ENCODE measurements around the gene FARS2.
A peak's percentile ranks its signal among the peaks of the same experiment; 100 is the strongest.

Gene FARS2

GRCh38 chr6:5745081-5745480 is 483.8 kb downstream of the FARS2 start:
- Mint-ChIP-seq H3K4me1 (no peaks in the 10 kb centered on the region), H3K4me3 (no peak overlapping the region), H3K36me3 (ENCODE audit: low read depth) (peaks cover under 1% of the 10 kb centered on the region), H3K27me3 (no peaks in the 10 kb centered on the region), H3K9me3 (no peaks in the 10 kb centered on the region), H3K27ac (no peak overlapping the region)
- DNase-seq, result no peak
- no peak for ATAC-seq

GRCh38 chr6:5746053-5746758 is 484.9 kb downstream of the FARS2 start:
- DNase-seq (no peak), ATAC-seq (no peak)
- Mint-ChIP-seq H3K36me3 (ENCODE audit: low read depth) (peaks cover 4% of the 10 kb centered on the region), H3K9me3 (no peaks in the 10 kb centered on the region), H3K4me3 (no peak overlapping the region), H3K27me3 (no peaks in the 10 kb centered on the region), H3K27ac (no peak overlapping the region), H3K4me1 (no peaks in the 10 kb centered on the region)

- no peaks in the 10 kb centered on the region for H3K27me3 Mint-ChIP-seq
- H3K9me3 Mint-ChIP-seq, result peaks cover 3% of the 10 kb centered on the region
- H3K36me3 Mint-ChIP-seq (ENCODE audit: low read depth), result peaks cover 5% of the 10 kb centered on the region
- no peak for ATAC-seq
- H3K4me3 Mint-ChIP-seq, result no peak overlapping the region
- no peaks in the 10 kb centered on the region for H3K4me1 Mint-ChIP-seq
- DNase-seq, result no peak
- H3K27ac Mint-ChIP-seq, result no peak overlapping the region
These were observed 485.4 kb downstream of the FARS2 start for GRCh38 chr6:5746759-5747130.

- Mint-ChIP-seq H3K9me3 (peaks cover 7% of the 10 kb centered on the region), H3K4me1 (no peaks in the 10 kb centered on the region), H3K4me3 (no peak overlapping the region), H3K27ac (no peak overlapping the region), H3K27me3 (no peaks in the 10 kb centered on the region), H3K36me3 (ENCODE audit: low read depth) (peaks cover 9% of the 10 kb centered on the region)
- no peak for DNase-seq
- no peak for ATAC-seq
These were observed 486.1 kb downstream of the FARS2 start for GRCh38 chr6:5747379-5747778.

- ATAC-seq (no peak), DNase-seq (no peak)
- Mint-ChIP-seq H3K4me3 (no peak overlapping the region), H3K27ac (no peak overlapping the region), H3K9me3 (peaks cover 18% of the 10 kb centered on the region), H3K4me1 (no peaks in the 10 kb centered on the region), H3K36me3 (ENCODE audit: low read depth) (peaks cover 17% of the 10 kb centered on the region), H3K27me3 (no peaks in the 10 kb centered on the region)
These were observed 487.8 kb downstream of the FARS2 start for GRCh38 chr6:5749016-5749650.

GRCh38 chr6:5749651-5750215 is 488.4 kb downstream of the FARS2 start:
- Mint-ChIP-seq H3K4me1 (no peaks in the 10 kb centered on the region), H3K4me3 (no peak overlapping the region), H3K9me3 (peaks cover 24% of the 10 kb centered on the region), H3K27ac (no peak overlapping the region), H3K27me3 (no peaks in the 10 kb centered on the region), H3K36me3 (ENCODE audit: low read depth) (peaks cover 23% of the 10 kb centered on the region)
- DNase-seq, result no peak
- ATAC-seq, result no peak

GRCh38 chr6:5751525-5752390 is 490.4 kb downstream of the FARS2 start:
- peaks cover 38% of the 10 kb centered on the region for H3K36me3 Mint-ChIP-seq (ENCODE audit: low read depth)
- no peak for DNase-seq
- no peaks in the 10 kb centered on the region for H3K4me1 Mint-ChIP-seq
- no peak overlapping the region for H3K4me3 Mint-ChIP-seq
- no peak overlapping the region for H3K27ac Mint-ChIP-seq
- H3K27me3 Mint-ChIP-seq, result no peaks in the 10 kb centered on the region
- ATAC-seq, result no peak
- H3K9me3 Mint-ChIP-seq, result peaks cover 43% of the 10 kb centered on the region

- ATAC-seq (no peak), DNase-seq (no peak)
- H3K36me3 Mint-ChIP-seq (ENCODE audit: low read depth), result peaks cover 38% of the 10 kb centered on the region
- H3K9me3 Mint-ChIP-seq, result peaks cover 43% of the 10 kb centered on the region
- H3K27ac Mint-ChIP-seq, result no peak overlapping the region
- no peak overlapping the region for H3K4me3 Mint-ChIP-seq
- no peaks in the 10 kb centered on the region for H3K4me1 Mint-ChIP-seq
- H3K27me3 Mint-ChIP-seq, result no peaks in the 10 kb centered on the region
These were observed 491.0 kb downstream of the FARS2 start for GRCh38 chr6:5752391-5752680.

- ATAC-seq, result no peak
- peaks cover 38% of the 10 kb centered on the region for H3K36me3 Mint-ChIP-seq (ENCODE audit: low read depth)
These were observed 491.9 kb downstream of the FARS2 start for GRCh38 chr6:5753209-5753608.

GRCh38 chr6:5754904-5755303 is 493.6 kb downstream of the FARS2 start:
- H3K27ac Mint-ChIP-seq, result no peak overlapping the region
- H3K9me3 Mint-ChIP-seq, result peaks cover 43% of the 10 kb centered on the region
- H3K27me3 Mint-ChIP-seq, result no peaks in the 10 kb centered on the region
- ATAC-seq (no peak), DNase-seq (no peak)
- peaks cover 38% of the 10 kb centered on the region for H3K36me3 Mint-ChIP-seq (ENCODE audit: low read depth)
- no peaks in the 10 kb centered on the region for H3K4me1 Mint-ChIP-seq
- no peak overlapping the region for H3K4me3 Mint-ChIP-seq

More at GRCh38 chr6:5753209-5753608, 491.9 kb downstream of the FARS2 start:
- Mint-ChIP-seq H3K4me3 (no peak overlapping the region), H3K4me1 (no peaks in the 10 kb centered on the region), H3K27me3 (no peaks in the 10 kb centered on the region), H3K27ac (no peak overlapping the region), H3K9me3 (peaks cover 43% of the 10 kb centered on the region)
- no peak for DNase-seq

- H3K4me3 Mint-ChIP-seq, result no peak overlapping the region
- H3K27me3 Mint-ChIP-seq, result no peaks in the 10 kb centered on the region
- H3K36me3 Mint-ChIP-seq (ENCODE audit: low read depth), result peaks cover 17% of the 10 kb centered on the region
- peaks cover 21% of the 10 kb centered on the region for H3K9me3 Mint-ChIP-seq
- ATAC-seq, result no peak
- no peak for DNase-seq
- no peak overlapping the region for H3K27ac Mint-ChIP-seq
- peaks cover 2% of the 10 kb centered on the region for H3K4me1 Mint-ChIP-seq
These were observed 498.3 kb downstream of the FARS2 start for GRCh38 chr6:5759571-5759970.

GRCh38 chr6:5761370-5761769 is 500.1 kb downstream of the FARS2 start:
- Mint-ChIP-seq H3K4me3 (no peak overlapping the region), H3K27me3 (no peaks in the 10 kb centered on the region), H3K4me1 (peaks cover 5% of the 10 kb centered on the region), H3K27ac (no peak overlapping the region), H3K36me3 (ENCODE audit: low read depth) (peaks cover 2% of the 10 kb centered on the region), H3K9me3 (peaks cover 3% of the 10 kb centered on the region)
- ATAC-seq (no peak), DNase-seq (no peak)

- Mint-ChIP-seq H3K36me3 (ENCODE audit: low read depth) (peaks cover 3% of the 10 kb centered on the region), H3K27ac (no peak overlapping the region), H3K27me3 (no peaks in the 10 kb centered on the region), H3K4me1 (peaks cover 5% of the 10 kb centered on the region), H3K4me3 (no peak overlapping the region), H3K9me3 (no peaks in the 10 kb centered on the region)
- DNase-seq (no peak), ATAC-seq (no peak)
These were observed 501.3 kb downstream of the FARS2 start for GRCh38 chr6:5762561-5762968.

- ATAC-seq (peak; percentile 55), DNase-seq (no peak)
- no peaks in the 10 kb centered on the region for H3K27me3 Mint-ChIP-seq
- peaks cover 2% of the 10 kb centered on the region for H3K9me3 Mint-ChIP-seq
- peaks cover 5% of the 10 kb centered on the region for H3K4me1 Mint-ChIP-seq
- H3K36me3 Mint-ChIP-seq (ENCODE audit: low read depth), result peaks cover 9% of the 10 kb centered on the region
- H3K4me3 Mint-ChIP-seq, result no peak overlapping the region
- no peak overlapping the region for H3K27ac Mint-ChIP-seq
These were observed 502.1 kb downstream of the FARS2 start for GRCh38 chr6:5763407-5763806.

- Mint-ChIP-seq H3K9me3 (peaks cover 6% of the 10 kb centered on the region), H3K27me3 (no peaks in the 10 kb centered on the region), H3K4me3 (no peak overlapping the region), H3K4me1 (peaks cover 5% of the 10 kb centered on the region), H3K36me3 (ENCODE audit: low read depth) (peaks cover 13% of the 10 kb centered on the region), H3K27ac (no peak overlapping the region)
- ATAC-seq (no peak), DNase-seq (no peak)
These were observed 502.6 kb downstream of the FARS2 start for GRCh38 chr6:5763871-5764270.

All from activated naive CD8-positive, alpha-beta T cell treated with anti-CD3 and anti-CD28 coated beads, Interleukin-2, amount 50 U/mL, for 24 hours (primary cell).